MCF 10A (cell line): ENCODE measurements around the gene ROR1. TPM values are rescaled to one million over a fixed set of nuclear protein-coding genes. Genes with fewer than 3 reads are reported as not detected.

Experiments used
- BruUV-seq: library from RNA; stranded (reverse); fragments of 400-500 nt; replicated peaks from 2 replicates; lab custom pipeline; 2021; lab: Mats Ljungman, UMichigan
- CTCF ChIA-PET: fragments of 300-600 bp; sonication (Branson Sonifier 250); formaldehyde crosslinking; extraction: SDS; loops from one replicate; lab custom pipeline; 2021; ENCODE audit warnings: antibody characterized with exemption, inconsistent platforms; lab: Yijun Ruan, JAX
- POLR2A ChIA-PET: fragments of 300-600, 350-650 bp; sonication (Branson Sonifier 250); formaldehyde crosslinking; extraction: SDS; loops from one replicate; lab custom pipeline; 2020; ENCODE audit warnings: antibody characterized with exemption, inconsistent platforms; lab: Yijun Ruan, JAX
- DNase-seq: peaks from one replicate; pipeline ENCODE4 v3.0.0-alpha.2; 2018; ENCODE audit not compliant: unreplicated experiment
- H3K27ac Mint-ChIP-seq: one replicate; pipeline ENCODE4 v1.8.0; 2022; ENCODE audit warnings: mild to moderate bottlenecking, low read depth, mixed read lengths; ENCODE audit not compliant: unreplicated experiment
- H3K27me3 Mint-ChIP-seq: one replicate; pipeline ENCODE4 v1.8.0; 2022; ENCODE audit warnings: mixed read lengths; ENCODE audit not compliant: insufficient read depth, unreplicated experiment
- H3K36me3 Mint-ChIP-seq: one replicate; pipeline ENCODE4 v1.8.0; 2022; ENCODE audit warnings: mild to moderate bottlenecking, moderate library complexity, mixed read lengths; ENCODE audit not compliant: insufficient read depth, unreplicated experiment
- H3K4me1 Mint-ChIP-seq: one replicate; pipeline ENCODE4 v1.8.0; 2022; ENCODE audit warnings: mixed read lengths; ENCODE audit not compliant: insufficient read depth, unreplicated experiment
- H3K4me3 Mint-ChIP-seq: one replicate; pipeline ENCODE4 v1.8.0; 2022; ENCODE audit warnings: mild to moderate bottlenecking, moderate library complexity, mixed read lengths; ENCODE audit not compliant: unreplicated experiment
- H3K9me3 Mint-ChIP-seq: one replicate; pipeline ENCODE4 v1.8.0; 2022; ENCODE audit warnings: mixed read lengths; ENCODE audit not compliant: unreplicated experiment
- intact Hi-C: fragments of 100-400 bp; cut with micrococcal nuclease; formaldehyde crosslinking; loops from 2 replicates; pipeline ENCODE4 v1.14.1; 2022
- total RNA-seq: library from RNA; stranded (reverse); gene quantifications from 2 replicates; pipeline ENCODE4 v1.2.3, GENCODE V29; 2022
- TF ChIP-seq, protein P1 (sequence below): fragments of 200-600 bp; IDR thresholded peaks from one replicate; pipeline ENCODE4 v1.8.0; 2022; ENCODE audit warnings: antibody characterized with exemption, mild to moderate bottlenecking; ENCODE audit not compliant: unreplicated experiment

The ROR1 gene
- total RNA-seq, 1 experiment from 2014 or later: 4.6 TPM

DNA sequence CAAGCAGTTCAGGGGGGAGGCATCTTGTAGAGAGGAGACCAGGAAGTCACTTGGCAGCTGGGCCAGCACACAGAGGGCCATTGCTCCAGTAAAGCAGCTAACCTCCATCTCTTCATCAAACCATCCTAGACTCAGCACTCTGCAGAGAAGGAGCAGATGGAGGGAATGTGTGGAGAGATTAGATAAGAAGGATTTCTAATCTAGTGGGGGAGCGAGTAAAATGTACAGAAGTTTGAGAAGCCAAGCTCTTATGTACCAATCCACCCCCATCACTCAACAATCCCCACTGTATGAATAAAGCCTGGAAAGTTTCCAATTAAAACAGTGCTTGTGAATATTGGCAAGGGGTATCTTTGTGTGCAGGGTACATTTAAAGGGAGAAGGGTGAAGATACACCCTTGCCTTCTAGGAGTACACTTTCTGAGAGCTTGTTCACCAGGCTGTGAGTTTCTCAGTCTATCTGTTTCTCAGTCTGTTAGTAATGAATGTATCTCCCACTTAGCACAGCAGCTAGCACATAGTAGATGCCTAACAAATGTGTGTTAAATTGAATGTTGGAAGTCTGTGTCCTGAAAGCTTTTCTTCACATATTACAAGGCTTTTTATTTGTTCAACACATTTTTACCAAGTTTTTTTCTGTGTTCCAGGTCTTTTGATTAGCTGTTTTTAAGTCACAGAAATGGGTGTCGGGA, 286.9 kb downstream of the ROR1 start:
- Mint-ChIP-seq H3K9me3 (no peaks in the 10 kb centered on the region), H3K4me1 (peaks cover 34% of the 10 kb centered on the region), H3K27ac (no peak overlapping the region), H3K4me3 (no peak overlapping the region), H3K36me3 (no peaks in the 10 kb centered on the region), H3K27me3 (no peaks in the 10 kb centered on the region)
- no TSS peak for BruUV-seq
- ChIA-PET CTCF (interaction anchor here (0.6 kb wide), 1 partner anchor 73 kb away, joined by 6 read pairs; no protein-coding TSS in a partner anchor), POLR2A (interaction anchor here (0.9 kb wide), 1 partner anchor 12 kb away, joined by 3 read pairs; no protein-coding TSS in a partner anchor)
- TF ChIP-seq, protein P1, sequence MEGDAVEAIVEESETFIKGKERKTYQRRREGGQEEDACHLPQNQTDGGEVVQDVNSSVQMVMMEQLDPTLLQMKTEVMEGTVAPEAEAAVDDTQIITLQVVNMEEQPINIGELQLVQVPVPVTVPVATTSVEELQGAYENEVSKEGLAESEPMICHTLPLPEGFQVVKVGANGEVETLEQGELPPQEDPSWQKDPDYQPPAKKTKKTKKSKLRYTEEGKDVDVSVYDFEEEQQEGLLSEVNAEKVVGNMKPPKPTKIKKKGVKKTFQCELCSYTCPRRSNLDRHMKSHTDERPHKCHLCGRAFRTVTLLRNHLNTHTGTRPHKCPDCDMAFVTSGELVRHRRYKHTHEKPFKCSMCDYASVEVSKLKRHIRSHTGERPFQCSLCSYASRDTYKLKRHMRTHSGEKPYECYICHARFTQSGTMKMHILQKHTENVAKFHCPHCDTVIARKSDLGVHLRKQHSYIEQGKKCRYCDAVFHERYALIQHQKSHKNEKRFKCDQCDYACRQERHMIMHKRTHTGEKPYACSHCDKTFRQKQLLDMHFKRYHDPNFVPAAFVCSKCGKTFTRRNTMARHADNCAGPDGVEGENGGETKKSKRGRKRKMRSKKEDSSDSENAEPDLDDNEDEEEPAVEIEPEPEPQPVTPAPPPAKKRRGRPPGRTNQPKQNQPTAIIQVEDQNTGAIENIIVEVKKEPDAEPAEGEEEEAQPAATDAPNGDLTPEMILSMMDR: no peak
- intact Hi-C loops: no loop called here
- peak; percentile 39 for DNase-seq

DNA sequence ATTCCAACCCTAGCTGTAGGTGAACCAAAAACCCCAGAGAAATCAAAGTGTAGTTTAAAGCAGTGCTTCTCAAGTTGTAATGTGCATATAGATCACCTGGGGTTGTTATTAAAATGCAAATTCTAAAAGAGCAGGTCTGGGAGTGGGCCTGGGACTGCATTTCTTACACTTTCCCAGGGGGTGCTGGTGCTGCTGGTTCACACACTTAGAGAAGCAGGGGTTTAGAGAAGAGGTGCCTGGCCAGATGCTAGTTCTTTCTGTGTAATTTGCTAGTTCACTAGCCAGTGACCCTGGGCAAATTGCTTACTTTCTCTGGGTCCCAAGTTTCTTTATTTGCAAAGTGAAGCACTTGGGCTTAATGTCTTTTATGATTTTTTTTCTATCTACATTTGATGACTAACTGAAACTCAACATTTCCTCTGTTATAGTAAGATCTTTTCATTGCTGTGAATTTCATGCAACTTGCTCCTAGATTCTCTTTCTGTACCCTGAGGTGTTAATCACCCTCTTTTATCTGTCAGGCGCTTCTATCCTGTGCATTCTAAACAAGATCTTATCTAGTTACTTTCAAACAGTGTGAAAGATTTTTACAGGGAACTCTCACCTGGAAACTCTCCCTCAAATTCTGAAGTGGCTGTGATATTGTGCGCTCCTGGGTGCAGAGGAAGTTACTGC, 287.8 kb downstream of the ROR1 start:
- ChIA-PET POLR2A (no interaction called here), CTCF (interaction anchor here (0.6 kb wide), 1 partner anchor 72 kb away, joined by 6 read pairs; no protein-coding TSS in a partner anchor)
- intact Hi-C loops: no loop called here
- no peak for DNase-seq
- H3K27me3 Mint-ChIP-seq: no peaks in the 10 kb centered on the region
- H3K27ac Mint-ChIP-seq: no peak overlapping the region
- TF ChIP-seq, protein P1: no peak
- no peaks in the 10 kb centered on the region for H3K9me3 Mint-ChIP-seq
- BruUV-seq: no TSS peak
- H3K4me3 Mint-ChIP-seq: no peak overlapping the region
- no peaks in the 10 kb centered on the region for H3K36me3 Mint-ChIP-seq
- H3K4me1 Mint-ChIP-seq: peaks cover 34% of the 10 kb centered on the region

DNA sequence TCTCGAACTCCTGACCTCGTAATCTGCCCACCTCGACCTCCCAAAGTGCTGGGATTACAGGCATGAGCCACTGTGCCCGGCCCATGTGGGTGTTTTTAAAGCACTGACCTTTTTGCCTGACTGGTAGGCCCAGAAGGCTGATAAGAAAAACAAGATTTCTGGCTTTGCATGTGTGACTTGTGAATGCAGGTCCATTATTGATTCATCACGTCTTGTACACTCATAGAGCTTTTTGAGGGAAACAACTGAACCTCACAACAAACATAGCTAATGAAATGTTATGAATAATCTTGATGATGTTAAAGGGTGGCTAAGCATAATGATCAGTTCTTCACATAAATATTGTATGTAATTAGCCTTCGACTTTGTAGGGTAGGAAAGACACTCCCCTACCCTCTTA, 288.7 kb downstream of the ROR1 start:
- TF ChIP-seq, protein P1: no peak
- ChIA-PET POLR2A (interaction anchor here (0.7 kb wide), 1 partner anchor 202 kb away, joined by 5 read pairs; no protein-coding TSS in a partner anchor), CTCF (interaction anchor here (0.7 kb wide), 2 partner anchors 20 to 93 kb away, joined by 4 read pairs; no protein-coding TSS in a partner anchor)
- Mint-ChIP-seq H3K36me3 (no peaks in the 10 kb centered on the region), H3K4me1 (peaks cover 34% of the 10 kb centered on the region), H3K27me3 (no peaks in the 10 kb centered on the region), H3K9me3 (no peaks in the 10 kb centered on the region), H3K4me3 (no peak overlapping the region), H3K27ac (no peak overlapping the region)
- DNase-seq: no peak
- intact Hi-C loops: no loop called here
- BruUV-seq: no TSS peak

DNA sequence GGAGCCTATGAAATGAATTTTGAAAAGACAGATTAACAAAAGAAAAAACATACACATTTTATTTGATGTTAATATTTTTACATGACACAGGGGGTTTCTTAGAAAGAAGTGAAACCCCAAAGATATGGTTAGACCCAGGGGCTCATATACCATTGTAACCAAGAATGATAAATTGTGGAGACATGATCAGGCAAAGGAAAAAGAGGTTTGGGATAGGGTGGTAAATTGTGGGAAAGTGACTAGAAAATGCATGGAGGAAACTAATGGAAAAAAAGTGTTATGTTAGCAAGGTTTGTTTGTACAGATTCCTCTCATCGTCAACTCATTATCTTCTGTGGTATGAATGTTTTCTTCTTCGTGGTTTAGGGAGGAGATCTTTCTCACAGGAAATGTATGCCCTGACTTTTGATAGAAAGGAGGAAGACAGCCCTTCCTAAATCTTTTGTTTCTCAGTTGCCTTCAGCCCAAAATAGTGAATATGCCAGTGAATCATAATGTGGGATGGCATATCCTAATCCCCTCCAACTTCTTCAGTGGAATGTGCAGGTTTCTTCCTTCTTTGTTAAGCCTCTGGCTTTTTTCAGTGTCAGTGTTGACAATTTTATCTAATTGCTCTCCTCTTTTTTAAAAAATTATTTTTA, 289.2 kb downstream of the ROR1 start:
- TF ChIP-seq, protein P1: no peak
- BruUV-seq: no TSS peak
- peaks cover 34% of the 10 kb centered on the region for H3K4me1 Mint-ChIP-seq
- no peak for DNase-seq
- intact Hi-C loops: no loop called here
- no peaks in the 10 kb centered on the region for H3K27me3 Mint-ChIP-seq
- H3K27ac Mint-ChIP-seq: no peak overlapping the region
- no peaks in the 10 kb centered on the region for H3K36me3 Mint-ChIP-seq
- POLR2A ChIA-PET: interaction anchor here (0.7 kb wide), 1 partner anchor 202 kb away, joined by 5 read pairs; no protein-coding TSS in a partner anchor
- CTCF ChIA-PET: interaction anchor here (0.7 to 1.0 kb wide), 3 partner anchors 19 to 92 kb away, joined by 3 to 4 read pairs (median 4); no protein-coding TSS in a partner anchor
- H3K9me3 Mint-ChIP-seq: no peaks in the 10 kb centered on the region
- no peak overlapping the region for H3K4me3 Mint-ChIP-seq
